ENCODE measurements around the gene MAN2B2. TPM values are rescaled to one million over a fixed set of nuclear protein-coding genes. Genes with fewer than 3 reads are reported as not detected.
A peak's percentile ranks its signal among the peaks of the same experiment; 100 is the strongest.

MAN2B2 gene
- total and polyA plus RNA-seq, 9 of the 15 experiments (the other 6 are each of a cell fraction or from before 2014, with no cell fraction given): 0.21 to 8.8 (median 3.7) TPM

DNA sequence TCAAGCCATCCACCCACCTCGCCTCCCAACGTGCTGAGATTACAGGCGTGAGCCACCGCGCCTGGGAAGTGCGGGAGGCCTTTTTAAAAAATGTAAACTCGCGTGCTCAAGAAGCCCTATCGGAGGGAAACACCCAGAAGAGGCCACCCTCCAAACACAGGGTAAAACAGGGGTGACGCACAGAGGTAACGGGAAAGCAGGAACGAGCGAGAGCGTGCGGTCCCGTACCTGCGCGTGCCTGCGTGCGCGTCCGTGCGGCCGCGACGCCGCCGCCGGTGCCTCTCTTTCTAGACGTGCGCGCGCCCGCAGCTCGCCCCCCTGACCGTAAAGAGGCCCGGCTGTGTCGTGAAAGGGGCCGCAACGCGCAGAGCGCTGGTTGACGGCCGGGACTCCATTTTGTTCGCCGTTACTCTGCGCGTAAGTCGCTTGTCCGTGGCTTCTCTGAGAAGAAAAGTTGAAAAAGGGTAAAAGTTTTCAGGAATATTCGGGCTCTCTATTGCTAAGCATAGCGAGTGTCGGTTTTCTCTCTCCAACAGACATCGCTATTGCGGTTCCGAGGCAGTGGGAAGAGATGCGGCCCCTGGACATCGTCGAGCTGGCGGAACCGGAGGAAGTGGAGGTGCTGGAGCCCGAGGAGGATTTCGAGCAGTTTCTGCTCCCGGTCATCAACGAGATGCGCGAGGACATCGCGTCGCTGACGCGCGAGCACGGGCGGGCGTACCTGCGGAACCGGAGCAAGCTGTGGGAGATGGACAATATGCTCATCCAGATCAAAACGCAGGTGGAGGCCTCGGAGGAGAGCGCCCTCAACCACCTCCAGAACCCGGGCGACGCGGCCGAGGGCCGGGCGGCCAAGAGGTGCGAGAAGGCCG is 65.5 kb downstream of the MAN2B2 start, which contains the start of gene MRFAP1 (continued):
- TF ChIP-seq REST (IDR thresholded peaks at IDR 0.05; ENCODE audit: borderline replicate concordance): no peak
- TF ChIP-seq REST (CRISPR knock-in tag; IDR thresholded peaks at IDR 0.05; ENCODE audit: low read depth): peak; percentile 25; the same call in 1 of the 2 replicates
- no peak; the same call in 1 of the 2 replicates for TF ChIP-seq NCOA1 (IDR thresholded peaks at IDR 0.05; ENCODE audit: low read depth)
- no peak for TF ChIP-seq NFE2 (IDR thresholded peaks at IDR 0.05; ENCODE audit: low read depth)
- TF ChIP-seq EP400 (IDR thresholded peaks at IDR 0.05): peak; percentile 78
- no peak for TF ChIP-seq TAL1 (IDR thresholded peaks at IDR 0.05)
- 0 out of 2 replicates have a peak, but pooled peaks have one; percentile 59 for TF ChIP-seq HDAC8 (tag; IDR thresholded peaks at IDR 0.05)
- no peak for TF ChIP-seq RHOXF2B (CRISPR knock-in tag; conservative IDR thresholded peaks at IDR 0.05)
- peak; percentile 69 for TF ChIP-seq MBD2 (IDR thresholded peaks at IDR 0.05; ENCODE audit: borderline replicate concordance, low read depth)
- TF ChIP-seq, protein P1, sequence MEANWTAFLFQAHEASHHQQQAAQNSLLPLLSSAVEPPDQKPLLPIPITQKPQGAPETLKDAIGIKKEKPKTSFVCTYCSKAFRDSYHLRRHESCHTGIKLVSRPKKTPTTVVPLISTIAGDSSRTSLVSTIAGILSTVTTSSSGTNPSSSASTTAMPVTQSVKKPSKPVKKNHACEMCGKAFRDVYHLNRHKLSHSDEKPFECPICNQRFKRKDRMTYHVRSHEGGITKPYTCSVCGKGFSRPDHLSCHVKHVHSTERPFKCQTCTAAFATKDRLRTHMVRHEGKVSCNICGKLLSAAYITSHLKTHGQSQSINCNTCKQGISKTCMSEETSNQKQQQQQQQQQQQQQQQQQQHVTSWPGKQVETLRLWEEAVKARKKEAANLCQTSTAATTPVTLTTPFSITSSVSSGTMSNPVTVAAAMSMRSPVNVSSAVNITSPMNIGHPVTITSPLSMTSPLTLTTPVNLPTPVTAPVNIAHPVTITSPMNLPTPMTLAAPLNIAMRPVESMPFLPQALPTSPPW (CRISPR knock-in tag; IDR thresholded peaks at IDR 0.05): peak; percentile 100
- TF ChIP-seq CSDE1 (IDR thresholded peaks at IDR 0.05): no peak
- no peak; the same call in 1 of the 2 replicates for TF ChIP-seq ELF2 (CRISPR knock-in tag; IDR thresholded peaks at IDR 0.05)
- TF ChIP-seq CHAMP1 (IDR thresholded peaks at IDR 0.05): no peak
- TF ChIP-seq FOXJ2 (tag; IDR thresholded peaks at IDR 0.05): peak; percentile 76; the same call in 1 of the 2 replicates
- TF ChIP-seq TCF7L2 (IDR thresholded peaks at IDR 0.05; ENCODE audit: low read depth, low read length): no peak
- TF ChIP-seq RBM22 (IDR thresholded peaks at IDR 0.05; ENCODE audit: low read depth, low read length, poor library complexity, severe bottlenecking): no peak

Measured in K562 (cell line).